ENCODE measurements around the gene NRCAM.
"Not testable (repeated sequence)": the region's sequence is repeated elsewhere in the genome, so short reads cannot be mapped to it uniquely, and the experiment has no call there.

NRCAM gene

DNA sequence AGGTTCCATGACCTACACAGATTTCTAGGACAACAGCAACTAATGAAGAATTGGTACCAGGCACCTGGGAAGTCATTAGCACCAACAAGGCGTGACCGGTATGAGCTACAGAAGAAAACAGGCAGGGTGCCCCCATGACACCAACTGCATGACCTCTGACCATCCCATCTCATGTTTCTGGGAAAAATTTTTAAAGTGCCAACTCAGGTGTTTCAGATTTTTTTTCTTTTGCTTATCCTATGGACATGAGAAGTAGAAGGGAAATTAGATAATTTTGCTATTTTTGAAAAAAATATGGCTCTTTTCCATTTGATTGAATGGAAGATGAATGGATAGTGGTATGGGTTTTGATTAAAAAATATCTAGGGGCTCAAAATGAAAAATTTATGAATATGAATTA lies 154.8 kb downstream of the NRCAM start:
- DNase-seq = no peak

DNA sequence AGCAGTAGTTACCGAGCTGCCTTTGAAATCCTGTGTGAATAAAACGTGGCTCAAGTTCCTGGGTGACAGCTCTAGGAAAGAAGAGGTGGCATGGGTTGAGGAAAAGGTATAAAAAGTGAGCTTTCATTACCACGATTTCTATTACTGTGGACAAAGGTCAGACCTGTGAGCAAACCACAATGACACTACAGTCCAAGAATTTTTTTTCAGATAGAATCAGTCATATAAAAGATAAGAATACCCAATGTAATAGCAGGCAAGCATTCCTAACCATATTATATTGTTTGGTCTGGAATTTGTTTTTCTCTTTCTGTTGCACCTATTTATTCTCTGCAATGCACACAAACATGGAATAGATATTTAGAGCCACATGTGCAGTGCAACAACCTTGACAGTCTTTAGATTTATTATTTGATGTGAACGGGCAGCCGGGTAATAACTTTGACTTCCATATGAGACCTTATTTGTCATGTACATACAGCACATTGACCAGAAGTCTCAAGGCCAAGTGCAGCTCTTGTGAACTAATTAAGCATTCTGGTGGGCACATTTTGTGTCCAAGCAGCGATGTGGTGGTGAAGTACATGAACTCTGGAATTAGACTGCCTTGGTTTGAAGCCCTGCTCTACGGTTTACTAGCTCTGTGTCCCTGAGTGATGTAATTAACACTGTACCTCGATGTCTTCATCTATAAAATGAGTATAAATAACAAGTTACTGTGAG lies 156.8 kb downstream of the NRCAM start:
- DNase-seq = no peak

DNA sequence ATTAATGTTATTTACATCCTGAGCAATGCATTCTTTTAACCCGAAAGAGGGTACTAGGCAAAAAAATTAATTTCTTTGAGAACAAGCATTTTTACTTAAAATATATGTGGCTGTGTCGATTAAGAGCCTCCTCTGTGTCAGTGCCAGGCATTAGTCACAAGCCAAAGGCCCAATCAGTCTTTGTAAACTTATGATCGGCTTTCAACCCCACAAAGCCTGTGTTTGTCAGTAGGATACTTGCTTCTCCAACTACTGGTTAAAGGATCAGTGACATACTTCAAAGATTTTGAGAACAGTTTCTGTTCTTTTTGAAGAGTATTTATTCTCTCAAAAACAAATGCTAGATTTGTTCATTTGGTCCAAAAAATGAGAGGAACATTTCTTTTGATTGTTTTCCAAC lies 159.3 kb downstream of the NRCAM start:
- no peak for DNase-seq

DNA sequence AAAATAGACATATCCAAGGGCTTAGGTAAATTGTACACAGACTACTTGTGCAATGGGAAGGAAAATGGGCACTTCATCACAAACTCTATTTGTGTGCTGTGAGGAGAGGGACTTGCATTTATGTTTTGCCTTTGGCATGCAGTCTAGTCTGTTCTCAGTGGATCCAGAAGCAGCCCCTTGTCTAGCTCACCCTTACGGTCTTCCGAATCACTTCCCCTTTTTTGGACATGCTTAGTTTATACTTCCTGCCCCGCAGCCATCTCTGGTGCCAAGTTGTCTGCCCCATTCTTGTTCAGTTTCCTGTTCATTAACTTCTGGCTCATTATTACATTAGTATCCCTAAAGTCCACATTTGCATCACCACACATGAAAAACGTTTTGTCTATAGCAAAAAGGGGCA lies 161.6 kb downstream of the NRCAM start:
- no peak for DNase-seq

DNA sequence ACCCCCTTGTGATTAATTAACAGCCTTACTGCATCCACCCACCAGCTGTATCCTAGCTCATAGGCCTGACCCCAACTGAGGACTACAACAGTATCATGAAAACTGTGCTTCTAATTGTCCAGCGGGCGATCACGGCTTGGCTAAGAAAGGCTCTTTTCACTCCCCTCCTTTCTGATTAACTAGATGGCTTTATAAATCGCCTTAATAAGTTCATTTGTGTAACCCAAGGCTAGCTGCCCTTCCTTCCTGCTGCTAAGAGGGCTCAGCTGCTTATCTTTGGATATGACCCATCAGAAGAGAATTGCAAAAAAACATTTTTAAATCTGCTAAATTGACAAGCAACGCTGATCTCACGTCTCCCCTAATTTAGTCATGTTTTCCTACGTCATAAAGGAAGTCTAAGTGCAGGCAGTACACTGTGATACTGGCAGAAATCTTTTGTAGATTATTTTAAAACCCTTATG lies 163.1 kb downstream of the NRCAM start:
- peak; percentile 63 for DNase-seq

DNA sequence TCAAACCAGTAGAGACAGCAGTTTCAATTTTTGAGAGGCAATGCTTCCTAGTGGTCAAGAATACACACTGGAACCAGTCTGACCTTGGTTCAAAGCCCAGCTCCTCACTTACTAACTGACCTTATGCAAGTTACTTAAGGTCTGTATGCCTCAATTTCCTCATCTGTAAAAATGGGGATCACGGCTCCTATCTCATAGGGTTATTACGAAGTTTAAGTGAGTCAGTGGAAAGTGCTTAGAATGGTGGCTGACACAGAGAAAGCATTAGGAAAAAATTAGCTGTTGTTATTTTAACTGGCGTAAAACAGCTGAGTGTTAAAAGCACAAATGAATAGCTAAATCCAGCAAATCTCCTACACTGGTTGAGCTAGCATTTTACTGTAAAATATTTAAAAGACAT lies 163.7 kb downstream of the NRCAM start:
- DNase-seq = no peak

DNA sequence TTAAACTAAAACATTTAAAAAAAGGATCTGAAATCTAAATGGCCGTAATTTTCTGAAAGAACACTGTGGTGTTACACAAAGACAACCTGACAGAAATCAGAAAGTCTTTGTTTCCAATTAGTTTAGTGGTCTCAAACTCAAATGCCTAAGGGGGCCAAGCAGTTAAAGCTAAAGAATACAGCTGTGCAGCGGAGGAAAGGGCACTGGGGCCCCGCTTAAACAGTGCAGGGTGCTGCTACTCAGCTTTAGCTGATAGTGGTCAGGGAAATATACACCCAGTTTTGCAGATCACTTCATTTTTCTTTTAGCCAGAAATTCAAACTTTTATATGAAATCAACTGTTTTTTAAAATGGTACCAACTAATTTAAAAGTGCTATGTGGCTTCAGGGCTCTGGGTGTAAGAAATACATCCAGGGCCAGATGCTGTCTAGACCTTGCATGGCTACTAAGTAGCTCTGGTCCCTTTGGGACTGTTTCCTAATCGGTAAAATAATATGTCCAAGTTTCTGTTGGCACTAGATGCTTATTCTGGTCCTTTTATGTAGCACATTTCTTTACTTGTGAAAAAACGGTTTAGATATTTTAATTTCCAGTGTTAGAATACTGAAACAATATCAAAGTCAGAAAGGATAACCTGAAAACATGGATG lies 164.3 kb downstream of the NRCAM start:
- DNase-seq = no peak

DNA sequence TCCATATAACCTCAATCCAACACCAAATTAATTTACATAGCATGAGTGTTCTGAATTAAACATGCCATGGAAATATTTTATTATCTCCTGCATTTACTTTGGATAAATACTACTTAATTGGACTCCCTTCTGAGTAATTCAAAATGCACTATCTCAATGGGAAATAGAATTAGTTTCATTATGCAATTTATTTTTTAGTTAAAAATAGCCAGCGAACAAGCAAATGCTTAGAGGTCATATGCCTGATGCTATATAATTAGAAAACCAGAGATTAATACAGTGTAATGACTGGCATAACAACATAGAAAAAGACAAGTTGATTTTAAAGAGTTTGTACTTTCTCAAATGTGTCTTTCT lies 165.1 kb downstream of the NRCAM start:
- DNase-seq = no peak

DNA sequence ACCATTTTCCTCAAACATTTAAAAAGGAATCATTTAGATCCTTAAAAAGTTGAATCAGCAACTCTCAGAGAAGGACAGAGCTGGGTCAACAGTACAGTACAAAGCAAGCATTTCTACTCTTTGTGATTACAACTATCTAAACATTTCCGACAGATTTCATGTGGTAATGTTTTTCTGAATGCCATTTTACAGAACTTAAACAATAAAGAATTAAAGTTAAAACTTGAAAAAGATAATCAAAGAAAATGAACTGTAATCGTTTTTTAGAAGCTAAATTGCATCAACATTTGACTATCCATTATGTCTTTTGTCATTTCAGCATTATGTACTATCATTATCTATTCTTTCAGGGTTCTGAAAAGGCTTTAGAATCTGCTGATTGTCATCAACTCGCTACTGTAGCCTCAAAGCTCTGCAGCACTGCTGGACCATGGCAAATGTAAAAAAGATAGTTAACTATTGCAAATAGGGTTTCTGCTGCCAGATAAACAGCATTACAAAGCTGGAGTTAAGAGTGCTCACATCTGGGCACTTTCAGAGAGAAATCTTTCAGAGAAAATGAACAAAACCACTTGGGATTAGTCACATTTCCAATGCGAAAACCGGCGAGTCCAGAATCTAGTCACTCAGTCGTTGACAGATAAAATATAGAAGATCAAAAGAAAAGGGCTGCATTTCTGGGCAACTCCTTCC lies 165.6 kb downstream of the NRCAM start:
- no peak for DNase-seq

DNA sequence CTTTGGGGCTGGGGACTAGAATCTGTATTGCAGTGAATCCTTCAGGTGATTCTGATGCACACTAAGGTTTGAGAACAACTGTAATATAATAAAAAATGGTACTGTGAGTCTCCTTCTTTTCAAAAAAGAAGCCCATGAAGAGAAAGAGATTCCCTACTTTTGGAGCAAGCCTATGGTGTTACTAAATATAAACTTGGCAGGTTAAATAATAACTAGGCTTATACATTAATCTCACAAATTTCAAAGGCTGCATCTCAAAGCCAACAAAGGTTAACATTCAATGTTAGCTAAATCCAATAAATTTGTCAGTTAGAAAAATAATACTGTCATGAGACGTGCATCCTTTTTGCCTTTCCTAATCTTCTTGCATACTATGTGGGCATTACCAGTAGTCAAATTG lies 166.4 kb downstream of the NRCAM start:
- DNase-seq = no peak

DNA sequence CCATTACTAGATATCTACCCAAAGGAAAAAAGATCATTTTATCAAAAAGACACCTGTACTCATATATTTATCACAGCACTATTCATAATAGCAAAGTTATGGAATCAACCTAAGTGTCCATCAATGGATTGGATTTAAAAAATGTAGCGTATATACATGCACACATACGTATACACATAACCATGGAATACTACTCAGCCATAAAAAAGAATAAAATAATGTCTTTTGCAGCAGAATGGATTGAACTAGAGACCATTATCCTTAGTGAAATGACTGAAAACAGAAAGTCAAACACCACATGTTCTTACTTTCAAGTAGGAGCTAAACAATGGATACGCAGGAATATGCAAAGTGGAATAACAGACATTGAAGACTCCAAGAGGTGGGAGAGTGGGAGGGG lies 168.4 kb downstream of the NRCAM start:
- no peak for DNase-seq

DNA sequence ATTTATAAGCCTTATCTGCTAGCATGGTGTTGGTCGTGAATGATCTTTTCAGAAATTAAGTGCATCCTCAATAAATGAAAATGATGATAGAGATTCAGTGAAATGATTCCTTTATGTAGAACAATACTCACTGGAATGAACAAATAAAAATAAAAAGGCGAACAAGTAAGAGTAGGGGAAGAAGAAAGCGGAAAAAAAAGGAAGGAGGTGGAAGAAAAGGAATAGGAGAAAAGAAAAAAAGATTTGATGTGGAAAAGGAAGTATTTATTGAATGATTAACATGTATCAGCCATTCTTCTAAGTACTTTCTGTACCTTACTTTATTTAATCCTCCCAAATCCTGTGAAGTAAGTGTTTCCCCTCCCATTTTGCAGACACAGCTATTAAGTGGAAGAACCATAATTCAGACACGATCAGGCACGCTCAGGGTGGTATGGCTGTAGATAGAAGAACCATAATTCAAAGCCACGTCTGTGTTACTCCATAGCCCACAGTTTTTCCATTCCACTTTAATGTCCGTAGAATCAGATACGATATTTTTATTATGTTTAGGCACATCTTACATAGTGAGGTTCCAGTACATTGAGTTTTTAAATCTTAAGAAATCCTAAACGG lies 169.8 kb downstream of the NRCAM start:
- no peak for DNase-seq

DNA sequence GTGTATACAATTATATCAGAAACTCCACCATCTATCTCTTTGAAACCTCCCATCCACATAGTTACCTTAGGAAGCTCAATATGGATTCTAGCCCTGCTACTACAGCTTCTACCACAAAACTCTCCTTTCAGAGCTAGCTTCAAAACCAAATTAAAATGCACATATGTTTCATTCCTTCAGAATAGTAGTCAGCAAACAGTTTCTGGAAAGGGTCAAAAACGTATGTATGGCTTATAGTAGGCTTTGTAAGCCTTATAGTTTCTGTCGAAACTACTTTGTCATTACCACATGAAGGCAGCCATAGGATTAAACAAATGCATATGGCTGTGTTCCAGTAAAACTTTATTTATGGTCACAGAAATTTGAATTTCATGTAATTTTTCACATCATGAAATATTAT lies 170.5 kb downstream of the NRCAM start:
- no peak for DNase-seq

DNA sequence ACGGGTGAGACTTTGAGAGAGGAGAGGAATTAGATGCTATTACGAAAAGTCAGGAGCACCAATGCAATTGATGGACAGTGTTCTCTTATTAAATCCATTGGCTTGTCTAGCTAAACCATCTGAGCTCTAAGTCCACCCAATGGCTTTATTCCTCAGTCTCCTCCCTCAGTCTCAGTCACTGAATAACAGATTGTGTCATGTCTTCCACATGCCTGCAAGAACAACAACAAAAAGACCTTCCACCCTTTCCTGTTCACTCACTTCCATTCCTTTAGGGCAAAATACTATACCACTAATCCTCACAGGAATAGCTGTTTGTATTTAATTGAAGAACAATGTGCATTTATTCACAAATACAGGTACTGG lies 171.2 kb downstream of the NRCAM start:
- no peak for DNase-seq

DNA sequence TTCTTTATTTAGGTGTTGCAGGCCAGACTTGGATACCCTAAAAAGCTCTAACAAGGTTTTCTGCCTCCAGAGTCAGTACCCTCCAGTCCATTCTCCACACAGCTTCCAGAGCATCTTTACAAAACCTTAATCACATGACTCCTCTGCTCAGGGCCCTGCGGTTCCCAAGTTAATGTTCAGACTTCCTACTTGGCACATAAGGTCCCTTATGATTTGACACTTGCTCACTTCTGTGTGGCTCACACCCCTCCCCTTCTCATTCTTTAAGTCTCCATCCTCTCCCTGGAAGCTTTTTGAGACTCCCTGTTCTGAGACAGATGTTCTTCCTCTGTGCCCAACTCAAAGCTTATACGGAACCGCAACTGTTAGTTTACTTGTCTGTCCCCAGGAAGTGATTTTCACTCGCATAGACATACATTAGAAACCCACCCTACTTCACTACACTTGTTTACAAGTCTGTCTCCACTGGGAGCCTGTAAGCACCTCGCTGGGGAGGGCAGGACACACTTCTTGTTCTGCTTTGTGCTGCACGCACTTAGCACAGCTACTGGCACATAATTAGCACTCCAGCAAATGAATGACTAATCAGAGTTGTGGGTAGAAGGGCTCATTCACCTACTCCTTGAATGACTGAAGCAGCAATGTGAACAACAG lies 171.8 kb downstream of the NRCAM start:
- no peak for DNase-seq

DNA sequence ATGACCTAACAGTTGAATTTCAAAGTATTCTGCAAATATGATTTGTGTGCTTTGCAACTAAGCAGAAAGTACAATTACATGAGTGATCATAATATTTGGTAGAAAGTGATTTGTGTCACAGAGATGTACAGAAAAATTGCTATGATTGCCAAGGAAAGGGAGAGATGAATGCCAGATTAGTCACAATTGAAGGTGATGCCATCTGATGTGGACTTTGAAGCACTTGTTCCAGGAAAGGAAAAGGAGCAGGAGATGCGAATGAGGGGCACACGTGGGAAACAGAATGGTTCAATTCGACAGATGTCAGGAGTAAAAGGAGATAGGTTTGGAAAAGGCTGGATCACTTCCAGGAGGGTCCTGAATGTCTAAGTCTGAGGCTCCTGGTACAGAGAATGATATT lies 173.0 kb downstream of the NRCAM start:
- DNase-seq = no peak

DNA sequence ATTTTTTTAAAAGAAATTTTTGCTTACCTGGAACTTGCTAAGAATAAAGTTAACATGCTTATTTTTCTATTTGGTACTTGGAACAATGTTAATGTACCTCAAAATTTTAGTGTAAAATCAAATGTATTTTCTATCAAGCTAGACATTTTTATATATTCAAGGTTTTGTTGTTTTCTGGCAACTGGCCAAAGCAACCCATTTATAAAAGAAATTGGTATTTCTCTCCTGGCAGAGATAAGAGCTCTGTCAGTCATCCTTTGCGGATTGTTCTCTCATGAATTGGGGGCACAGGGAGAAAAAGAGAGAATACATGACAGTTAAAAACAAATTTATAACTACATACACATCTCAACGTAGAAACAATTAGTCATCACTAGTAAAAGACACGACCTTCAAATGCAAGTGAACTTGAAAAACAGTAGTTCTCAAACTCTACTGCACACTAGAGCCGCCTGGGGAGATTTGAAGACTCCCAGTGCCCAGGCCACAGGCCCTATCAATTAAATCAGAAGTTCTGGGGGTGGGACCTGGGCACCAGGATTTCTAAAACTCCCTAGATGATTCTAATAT lies 173.7 kb downstream of the NRCAM start:
- DNase-seq = no peak

DNA sequence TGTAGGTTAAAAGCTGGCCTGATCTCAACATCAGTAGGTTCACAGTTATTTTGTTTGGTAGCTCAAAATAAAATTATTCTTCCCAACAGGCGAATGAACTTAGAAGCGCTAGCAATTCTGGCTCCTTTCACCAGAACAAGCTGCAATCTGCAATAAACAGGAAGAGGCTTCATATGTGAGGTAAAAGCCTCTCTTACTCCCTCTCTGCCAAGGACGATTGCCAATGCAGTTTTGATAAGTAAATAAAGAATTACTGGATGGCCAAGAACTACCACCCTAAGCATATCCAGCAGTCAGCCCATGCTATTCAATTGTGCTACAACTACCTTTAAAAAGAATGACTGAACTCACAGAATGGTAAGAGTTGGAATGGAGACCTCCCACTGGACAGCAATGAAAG lies 176.1 kb downstream of the NRCAM start:
- DNase-seq = no peak

DNA sequence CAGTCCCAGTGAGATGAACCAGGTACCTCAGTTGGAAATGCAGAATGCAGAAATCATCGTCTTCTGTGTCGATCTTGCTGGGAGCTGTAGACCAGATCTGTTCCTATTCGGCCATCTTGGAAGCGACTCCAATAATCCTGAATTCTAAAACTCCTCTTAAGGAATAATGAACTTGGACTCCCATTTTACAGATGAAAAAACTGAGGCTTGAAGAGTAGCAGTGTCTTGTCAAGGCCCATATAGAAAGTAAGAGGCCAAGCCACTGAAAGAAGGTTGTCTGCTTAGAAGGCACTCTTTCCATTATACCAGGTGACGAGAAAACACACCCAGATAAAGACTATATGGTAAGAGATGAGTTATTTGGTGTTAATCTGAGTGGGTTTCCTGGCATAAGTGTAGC lies 177.5 kb downstream of the NRCAM start:
- DNase-seq = no peak

DNA sequence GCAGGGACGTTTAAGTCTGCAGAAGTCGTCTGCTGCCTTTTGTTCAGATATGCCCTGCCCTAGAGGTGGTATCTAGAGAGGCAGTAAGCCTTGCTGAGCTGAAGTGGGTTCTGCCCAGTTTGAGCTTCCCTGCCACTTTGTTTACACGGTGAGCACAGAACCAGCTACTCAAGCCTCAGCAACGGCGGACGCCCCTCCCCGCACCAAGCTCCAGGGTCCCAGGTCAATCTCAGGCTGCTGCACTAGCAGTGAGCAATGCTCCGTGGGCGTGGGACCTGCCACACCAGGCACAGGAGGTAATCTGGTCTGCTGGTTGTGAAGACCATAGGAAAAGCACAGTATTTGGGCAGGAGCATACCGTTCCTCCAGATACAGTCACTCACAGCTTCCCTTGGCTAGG lies 178.0 kb downstream of the NRCAM start:
- DNase-seq = no peak

DNA sequence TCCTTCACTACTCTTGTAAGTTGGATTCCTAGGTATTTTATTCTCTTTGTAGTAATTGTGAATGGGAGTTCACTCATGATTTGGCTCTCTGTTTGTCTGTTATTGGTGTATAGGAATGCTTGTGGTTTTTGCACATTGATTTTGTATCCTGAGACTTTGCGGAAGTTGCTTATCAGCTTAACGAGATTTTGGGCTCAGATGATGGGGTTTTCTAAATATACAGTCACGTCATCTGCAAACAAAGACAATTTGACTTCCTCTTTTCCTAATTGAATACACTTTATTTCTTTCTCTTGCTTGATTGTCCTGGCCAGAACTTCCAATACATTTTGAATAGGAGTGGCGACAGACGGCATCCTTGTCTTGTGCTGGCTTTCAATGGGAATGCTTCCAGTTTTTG lies 181.8 kb downstream of the NRCAM start:
- DNase-seq = not testable (repeated sequence)

DNA sequence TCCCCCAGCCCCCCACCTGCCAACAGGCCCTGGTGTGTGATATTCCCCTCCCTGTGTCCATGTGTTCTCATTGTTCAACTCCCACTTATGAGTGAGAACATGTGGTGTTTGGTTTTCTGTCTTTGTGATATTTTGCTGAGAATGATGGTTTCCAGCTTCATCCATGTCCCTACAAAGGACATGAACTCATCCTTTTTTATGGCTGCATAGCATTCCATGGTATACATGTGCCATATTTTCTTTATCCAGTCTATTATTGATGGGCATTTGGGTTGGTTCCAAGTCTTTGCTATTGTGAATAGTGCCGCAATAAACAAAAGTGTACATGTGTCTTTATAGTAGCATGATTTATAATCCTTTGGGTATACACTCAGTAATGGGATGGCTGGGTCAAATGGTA lies 183.3 kb downstream of the NRCAM start:
- DNase-seq = not testable (repeated sequence)

DNA sequence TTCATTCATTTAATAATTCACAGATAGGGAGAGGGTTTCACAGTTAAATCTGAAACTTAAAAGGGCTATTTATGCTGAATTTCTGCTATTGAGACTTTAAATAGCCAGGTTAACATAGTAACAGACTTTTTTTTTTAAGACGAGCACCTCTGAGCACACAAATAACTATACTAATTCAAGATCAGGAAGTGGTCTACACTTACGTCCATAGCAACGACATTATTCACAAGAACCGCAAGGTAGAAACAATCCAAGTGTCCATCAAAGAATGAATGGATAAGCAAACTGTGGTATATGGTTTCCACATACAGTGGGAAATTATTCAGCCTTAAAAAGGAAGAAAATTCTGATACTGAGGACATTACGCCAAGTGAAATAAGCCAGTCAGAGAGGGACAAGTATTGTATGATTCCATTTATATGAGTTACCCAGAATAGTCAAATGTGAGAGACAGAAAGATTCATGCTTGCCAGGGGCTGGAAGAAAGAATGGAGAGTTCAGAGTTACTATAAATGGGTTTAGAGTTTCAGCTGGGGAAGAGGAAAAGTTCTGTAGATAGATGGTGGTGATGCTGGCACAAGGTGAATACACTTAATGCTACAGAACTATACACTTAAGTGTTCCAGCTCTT lies 185.7 kb downstream of the NRCAM start:
- DNase-seq = no peak

Data from retina (tissue), 1 donor.